GM21723 (cell line): ENCODE results near the gene ECI1.

Experiments
- ATAC-seq: cut with Tn5 transposase; IDR thresholded peaks from one replicate; pipeline ENCODE4 v1.9.1; 2021; ENCODE audit warnings: mild to moderate bottlenecking, moderate library complexity; ENCODE audit not compliant: unreplicated experiment

ECI1 gene

DNA sequence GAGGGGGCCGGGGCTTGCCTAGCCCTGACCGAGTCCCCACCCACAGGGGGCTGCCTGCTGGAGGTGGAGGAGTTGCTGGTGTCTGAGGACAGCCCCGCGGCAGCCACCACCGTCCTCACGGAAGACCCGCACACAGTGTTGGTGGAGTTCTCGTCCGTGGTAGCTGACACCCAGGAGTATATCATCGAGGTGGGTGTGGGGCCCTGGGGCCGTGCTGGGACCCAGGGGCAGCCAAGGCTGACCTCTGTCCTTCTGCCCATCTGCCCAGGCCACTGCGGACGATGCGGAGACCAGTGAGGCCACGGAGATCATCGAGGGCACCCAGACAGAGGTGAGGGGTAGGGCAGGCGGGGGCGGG is 16.6 kb downstream of the ECI1 start:
- no peak for ATAC-seq

DNA sequence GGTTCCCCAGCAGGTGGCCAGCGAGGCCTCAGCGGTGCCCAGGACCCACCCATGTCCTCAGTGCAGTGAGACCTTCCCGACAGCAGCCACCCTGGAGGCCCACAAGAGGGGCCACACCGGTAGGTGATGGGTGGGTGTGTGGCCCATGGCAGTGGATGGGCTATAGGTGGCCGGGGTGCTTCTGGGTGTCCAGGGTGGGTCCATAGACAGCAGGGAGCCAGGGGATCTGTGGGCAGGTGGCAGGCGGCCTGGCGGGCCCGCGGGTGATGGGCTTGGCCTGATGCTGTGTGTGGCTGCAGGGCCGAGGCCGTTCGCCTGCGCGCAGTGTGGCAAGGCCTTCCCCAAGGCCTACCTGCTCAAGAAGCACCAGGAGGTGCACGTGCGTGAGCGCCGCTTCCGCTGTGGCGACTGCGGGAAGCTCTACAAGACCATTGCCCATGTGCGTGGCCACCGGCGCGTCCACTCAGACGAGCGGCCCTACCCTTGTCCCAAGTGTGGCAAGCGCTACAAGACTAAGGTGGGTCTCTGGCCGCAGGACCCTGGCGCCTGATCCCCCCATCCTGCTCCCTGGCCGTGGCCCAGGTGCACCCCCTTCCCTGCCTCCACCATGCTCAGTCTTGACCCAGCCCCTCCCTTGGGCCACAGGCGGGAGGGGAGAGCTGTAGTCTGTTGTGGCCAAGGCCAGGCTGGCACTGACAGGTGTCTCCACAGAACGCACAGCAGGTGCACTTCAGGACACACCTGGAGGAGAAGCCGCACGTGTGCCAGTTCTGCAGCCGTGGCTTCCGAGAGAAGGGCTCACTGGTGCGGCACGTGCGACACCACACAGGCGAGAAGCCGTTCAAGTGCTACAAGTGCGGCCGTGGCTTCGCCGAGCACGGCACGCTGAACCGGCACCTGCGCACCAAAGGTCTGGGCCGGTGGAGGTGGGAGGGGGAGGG is 17.2 kb downstream of the ECI1 start:
- ATAC-seq, result no peak

DNA sequence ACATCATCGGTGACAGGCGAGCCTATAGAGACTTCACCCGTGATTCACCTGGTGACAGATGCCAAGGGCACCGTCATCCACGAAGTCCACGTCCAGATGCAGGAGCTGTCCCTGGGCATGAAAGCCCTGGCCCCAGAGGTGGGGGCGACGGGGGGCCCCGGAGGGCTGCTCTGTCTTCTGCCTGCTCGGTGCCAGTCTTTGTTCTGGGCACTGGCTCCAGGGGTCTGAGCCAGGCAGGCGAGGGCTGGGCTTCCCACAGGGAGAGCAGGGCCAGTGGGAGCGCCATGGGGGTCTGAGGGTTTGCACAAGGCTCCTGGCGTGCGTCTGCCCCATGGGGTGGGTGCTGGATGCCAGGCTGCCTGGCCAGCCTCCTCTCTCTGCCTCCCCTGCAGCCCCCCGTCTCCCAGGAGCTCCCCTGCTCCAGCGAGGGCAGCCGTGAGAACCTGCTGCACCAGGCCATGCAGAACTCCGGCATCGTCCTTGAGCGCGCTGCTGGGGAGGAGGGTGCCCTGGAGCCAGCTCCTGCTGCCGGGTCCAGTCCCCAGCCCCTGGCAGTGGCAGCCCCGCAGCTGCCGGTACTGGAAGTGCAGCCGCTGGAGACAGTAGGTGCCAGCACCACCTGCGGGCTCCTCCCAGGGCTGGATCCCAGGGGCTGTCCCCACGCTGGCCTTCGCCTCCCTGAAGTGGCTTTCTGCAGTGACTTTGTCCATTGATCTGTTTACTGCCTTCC is 18.2 kb downstream of the ECI1 start:
- ATAC-seq, result no peak

DNA sequence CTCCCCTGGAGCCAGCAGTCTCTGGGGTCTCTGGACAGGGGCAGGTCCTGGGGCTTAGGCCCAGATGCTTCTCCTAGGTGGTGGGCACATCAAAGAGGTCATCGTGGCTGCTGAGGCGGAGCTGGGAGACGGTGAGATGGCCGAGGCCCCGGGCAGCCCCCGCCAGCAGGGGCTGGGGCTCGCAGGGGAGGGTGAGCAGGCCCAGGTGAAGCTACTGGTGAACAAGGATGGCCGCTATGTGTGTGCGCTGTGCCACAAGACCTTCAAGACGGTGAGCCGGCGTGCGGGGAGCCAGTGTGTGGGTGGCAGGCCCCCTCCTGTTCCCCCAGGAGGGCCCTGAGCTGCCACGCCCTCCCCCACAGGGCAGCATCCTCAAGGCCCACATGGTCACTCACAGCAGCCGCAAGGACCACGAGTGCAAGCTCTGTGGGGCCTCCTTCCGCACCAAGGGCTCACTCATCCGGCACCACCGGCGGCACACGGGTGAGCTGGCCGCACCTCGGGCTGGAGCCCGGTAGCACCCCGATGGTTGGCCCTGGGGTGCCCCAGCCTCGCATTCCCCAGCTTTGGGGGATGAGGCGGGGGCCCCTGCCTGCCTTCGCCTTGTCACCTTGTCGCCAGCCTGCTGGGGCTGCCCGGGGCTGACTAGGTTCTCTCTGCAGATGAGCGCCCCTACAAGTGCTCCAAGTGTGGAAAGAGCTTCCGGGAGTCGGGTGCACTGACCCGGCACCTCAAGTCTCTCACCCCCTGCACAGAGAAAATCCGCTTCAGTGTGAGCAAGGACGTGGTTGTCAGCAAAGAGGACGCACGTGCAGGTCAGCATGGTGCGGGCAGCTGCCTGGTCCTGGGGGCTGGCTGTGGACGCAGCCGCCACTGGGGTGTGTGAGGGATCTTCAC is 19.0 kb downstream of the ECI1 start:
- no peak for ATAC-seq

- no peak for ATAC-seq
These were observed 20.1 kb downstream of the ECI1 start for GRCh38 chr16:2231016-2231931.

DNA sequence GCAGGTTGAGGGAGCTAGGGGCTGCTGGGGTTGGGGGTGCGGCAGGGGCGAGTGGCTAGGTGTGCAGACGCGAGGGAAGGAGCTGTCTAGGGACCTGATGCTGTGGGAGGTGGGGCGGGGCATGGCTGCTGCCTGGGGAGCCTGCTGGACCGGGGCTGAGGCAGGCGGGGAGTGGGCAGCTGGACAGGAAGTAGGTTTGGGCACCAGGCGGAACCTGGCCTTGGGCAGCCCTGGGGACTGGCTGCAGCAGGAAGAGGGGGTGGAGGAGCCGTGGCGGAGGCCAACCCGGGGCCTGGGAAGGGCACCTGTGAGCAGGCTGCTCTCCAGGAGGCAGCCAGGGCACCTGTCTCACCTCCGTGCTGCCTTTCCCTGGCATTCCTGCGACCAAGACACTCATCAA is 21.0 kb downstream of the ECI1 start:
- ATAC-seq, result no peak

DNA sequence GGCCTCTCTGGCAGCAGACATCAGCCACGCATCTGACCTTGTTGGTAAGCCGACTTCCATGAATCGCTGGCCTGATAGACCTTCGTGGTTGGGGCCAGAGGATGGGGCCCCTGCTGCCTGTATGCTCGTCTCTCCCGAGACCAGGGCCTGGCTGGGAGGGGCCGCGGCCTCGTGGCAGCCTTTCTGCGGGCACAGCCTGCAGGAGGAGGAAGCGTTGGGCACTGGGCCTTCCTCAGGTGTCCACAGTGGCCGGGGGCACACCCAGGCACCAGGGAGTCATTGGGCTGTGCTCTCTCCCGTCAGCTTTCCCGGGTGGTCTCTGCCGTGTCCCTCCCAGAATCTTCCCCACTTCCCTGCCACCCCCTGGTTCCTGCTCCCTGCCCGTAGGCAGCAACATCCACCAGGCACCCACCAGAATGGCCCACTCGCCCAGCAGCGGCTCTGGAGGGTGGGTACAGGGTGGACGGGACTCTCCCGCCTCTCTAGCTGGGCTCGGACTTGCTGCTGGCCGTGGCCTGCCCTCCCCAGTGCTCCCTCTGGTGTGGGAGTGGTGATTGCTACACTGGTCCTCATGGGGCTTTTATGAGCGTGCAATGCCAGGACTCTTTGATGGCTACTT is 21.6 kb downstream of the ECI1 start:
- no peak for ATAC-seq

GRCh38 chr16:2229091-2229490 is 22.3 kb downstream of the ECI1 start:
- no peak for ATAC-seq

DNA sequence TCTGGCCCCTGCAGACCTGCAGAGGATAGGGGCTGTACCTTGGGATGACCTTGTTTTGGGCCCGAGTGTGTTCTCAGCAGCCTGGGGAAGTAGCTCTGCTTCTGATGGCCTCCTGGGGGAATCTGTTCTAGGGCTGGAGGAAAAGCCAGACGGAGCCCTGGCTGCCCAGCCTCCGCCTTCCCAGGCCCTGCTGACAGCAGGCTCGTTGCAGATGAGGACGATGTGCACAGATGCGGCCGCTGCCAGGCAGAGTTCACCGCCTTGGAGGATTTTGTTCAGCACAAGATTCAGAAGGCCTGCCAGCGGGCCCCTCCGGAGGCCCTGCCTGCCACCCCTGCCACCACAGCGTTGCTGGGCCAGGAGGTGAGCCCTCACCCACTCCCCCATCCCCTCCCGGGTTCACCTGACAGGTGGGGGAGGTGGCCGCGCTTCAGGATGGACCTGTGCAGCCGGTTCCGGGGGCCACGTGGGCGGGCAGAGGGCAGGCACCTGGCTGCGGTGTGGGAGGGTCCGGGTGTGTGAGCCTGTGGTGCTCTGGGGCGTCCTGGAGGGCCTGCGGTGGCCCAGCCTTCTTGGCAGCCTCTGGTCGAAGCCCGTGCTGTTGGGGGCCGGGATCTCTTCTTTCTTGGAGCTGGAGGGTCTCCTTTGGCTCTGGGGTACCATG is 23.1 kb downstream of the ECI1 start:
- no peak for ATAC-seq

GRCh38 chr16:2226918-2227317 is 24.5 kb downstream of the ECI1 start:
- no peak for ATAC-seq

DNA sequence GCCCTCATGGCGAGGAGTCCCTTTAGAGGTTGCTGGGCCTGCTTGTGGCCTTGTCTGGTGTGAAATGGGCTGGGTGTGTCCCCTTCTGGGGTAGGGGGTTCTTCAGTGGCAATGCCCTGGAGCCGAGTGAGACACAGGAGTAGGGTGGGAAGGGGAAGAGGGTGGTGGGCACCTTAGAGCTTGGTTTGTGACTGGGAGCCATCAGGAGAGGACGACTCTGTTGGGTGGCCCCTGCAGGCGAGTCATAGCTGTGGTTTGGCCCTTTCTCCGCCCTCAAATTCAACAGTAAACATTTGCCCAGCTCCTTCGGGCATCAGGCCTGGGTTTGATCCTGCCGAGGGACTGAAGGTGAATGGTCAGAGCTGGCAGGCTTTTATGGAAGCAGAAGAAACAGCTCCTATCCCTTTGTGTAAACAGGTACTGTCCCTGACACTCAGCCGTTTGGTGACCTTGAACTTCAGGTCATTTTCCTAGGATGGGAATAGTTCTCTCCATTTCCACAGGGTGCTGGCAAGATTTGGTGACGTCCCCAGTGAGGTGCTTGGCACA is 25.1 kb downstream of the ECI1 start:
- no peak for ATAC-seq

DNA sequence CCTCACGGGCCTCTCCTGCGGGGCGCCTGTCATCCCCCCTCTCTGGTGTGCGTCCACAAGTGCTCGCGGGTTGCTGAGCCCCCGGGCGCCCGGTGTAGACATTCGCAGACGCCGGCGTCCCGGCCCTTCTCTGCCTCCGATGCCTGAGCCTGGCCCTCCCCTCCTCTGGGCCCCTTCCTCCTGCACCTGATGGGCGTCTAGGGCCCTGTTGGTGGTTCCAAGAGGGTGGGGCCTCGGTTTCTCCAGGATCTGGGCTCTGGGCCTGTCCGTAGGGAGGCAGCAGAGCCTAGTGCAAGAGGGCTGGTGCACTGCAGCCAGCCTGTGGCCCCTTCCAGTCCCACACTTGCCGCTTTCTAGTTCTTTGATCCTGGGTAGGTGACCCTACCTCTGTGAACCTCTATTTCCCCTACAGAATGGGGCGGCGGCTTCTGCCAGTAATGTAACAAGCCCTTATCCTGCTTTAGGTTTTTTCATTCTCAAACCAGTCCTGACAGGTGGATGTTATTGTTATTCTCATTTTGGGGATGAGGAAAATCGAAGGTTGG is 27.4 kb downstream of the ECI1 start:
- ATAC-seq, result peak; percentile 32

- ATAC-seq, result peak; percentile 89
These were observed 28.0 kb downstream of the ECI1 start, which contains the start of gene E4F1 for GRCh38 chr16:2223221-2223941. Gene E4F1, plus strand, starts transcription at chr16:2223591. Its CDS starts 23 bp downstream, at chr16:2223614.

DNA sequence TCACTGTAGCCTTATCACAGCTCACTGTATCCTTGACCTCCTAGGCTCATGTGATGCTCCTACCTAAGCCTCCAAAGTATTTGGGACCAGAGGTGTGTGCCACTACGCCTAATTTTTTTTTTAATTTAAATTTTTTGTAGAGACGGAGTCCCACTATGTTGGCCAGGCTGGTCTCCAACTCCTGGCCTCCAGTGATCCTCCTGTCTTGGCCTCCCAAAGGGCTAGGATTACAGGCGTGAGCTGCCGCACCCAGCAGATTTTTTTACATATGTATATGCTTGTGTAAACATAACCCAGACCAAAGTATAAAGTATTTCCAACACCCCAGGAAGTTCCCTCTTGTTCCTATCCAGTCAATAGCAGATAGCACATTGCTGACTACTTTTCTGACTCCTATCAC is 35.1 kb downstream of the ECI1 start:
- ATAC-seq, result no peak

DNA sequence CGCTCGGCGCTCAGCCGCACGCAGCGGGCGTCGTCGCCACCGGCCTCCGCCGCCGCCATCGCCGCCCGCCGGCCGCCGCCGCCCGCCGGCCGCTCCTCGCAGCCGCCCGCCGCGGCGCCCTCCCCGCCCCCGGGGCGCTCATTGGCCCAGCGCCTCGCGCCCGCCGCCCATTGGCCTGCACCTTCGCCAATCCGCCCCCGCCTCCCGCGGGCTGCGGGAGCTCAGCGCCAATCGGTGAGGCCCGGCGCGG is 36.7 kb downstream of the ECI1 start, which contains the start of gene PGP:
TSS of gene PGP (minus strand) at position 122 of the 250 bp plus-strand sequence. CDS start at position 59, 63 bp downstream.
- ATAC-seq, result no peak

DNA sequence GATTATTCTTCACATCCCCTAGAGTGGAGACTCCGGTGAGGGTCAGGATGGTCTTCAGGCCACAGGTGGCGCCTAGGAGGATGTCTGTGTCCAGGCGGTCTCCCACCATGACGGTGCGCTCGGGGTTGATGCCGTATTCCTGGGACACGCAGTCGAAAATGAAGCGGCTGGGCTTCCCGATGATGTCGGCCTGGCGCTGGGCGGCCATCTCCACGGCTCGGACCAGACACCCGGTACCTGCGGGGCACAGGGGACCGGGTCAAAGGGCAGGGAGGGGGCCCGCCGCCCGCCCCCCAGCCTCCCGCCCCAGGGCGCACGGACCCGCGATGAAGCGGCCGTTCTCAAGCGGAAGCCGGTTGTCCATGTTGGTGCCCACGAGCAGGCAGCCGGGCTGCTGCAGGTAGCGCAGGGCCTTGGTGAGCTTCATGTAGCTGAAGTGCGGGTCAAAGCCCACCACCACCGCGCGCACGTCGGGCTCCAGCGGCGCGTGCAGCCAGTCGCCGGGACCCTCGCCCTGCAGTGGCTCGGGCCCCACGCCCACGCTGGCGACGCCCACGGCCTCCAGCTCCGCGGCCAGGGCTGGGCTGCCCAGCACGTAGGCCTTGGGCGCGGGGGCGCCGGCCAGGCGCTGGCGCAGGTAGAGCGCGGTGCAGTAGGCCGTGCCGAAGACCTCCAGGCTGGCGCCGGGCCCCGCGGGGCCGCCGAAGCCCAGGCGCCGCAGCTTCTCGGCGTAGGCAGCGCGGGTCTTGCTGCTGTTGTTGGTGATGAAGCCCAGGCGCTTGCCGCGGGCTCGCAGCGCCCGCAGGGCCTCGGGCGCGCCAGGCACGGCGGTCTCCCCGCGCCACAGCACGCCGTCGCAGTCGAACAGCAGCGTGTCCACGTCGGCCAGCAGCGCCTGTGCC is 37.3 kb downstream of the ECI1 start:
- ATAC-seq, result peak; percentile 5
